GM06990 (cell line): ENCODE results near the gene FOCAD.

Experiments used
- DNase-seq: peaks from one replicate; pipeline ENCODE4 v3.0.0-alpha.2; 2011; ENCODE audit not compliant: insufficient read length; ENCODE audit errors: extremely low read depth
- H3K27me3 ChIP-seq: replicated peaks from 2 replicates; pipeline ENCODE4 v1.6.0; 2011; ENCODE audit warnings: low read length; ENCODE audit not compliant: control insufficient read depth, insufficient read depth
- H3K36me3 ChIP-seq: 2 replicates; pipeline ENCODE4 v1.5.1; 2011; ENCODE audit warnings: low read length; ENCODE audit not compliant: control insufficient read depth, insufficient read depth
- H3K4me3 ChIP-seq: replicated peaks from 2 replicates; pipeline ENCODE4 v1.5.1; 2011; ENCODE audit warnings: low read depth, mild to moderate bottlenecking, control low read depth, low read length
- CTCF ChIP-seq: IDR thresholded peaks from 2 replicates; pipeline ENCODE4 v1.5.1; 2011; ENCODE audit warnings: low read length, control low read depth, mild to moderate bottlenecking, inconsistent platforms; ENCODE audit not compliant: insufficient read depth, poor library complexity, severe bottlenecking

The FOCAD gene

GRCh38 chr9:20713172-20713571 is 29.1 kb downstream of the FOCAD start:
- no peaks in the 10 kb centered on the region; the same call in 1 of the 2 replicates for H3K36me3 ChIP-seq
- no peak for TF ChIP-seq CTCF
- no peak overlapping the region for H3K4me3 ChIP-seq
- no peak for DNase-seq
- H3K27me3 ChIP-seq = no peaks in the 10 kb centered on the region

- TF ChIP-seq CTCF = no peak
- no peaks in the 10 kb centered on the region for H3K27me3 ChIP-seq
- no peak overlapping the region for H3K4me3 ChIP-seq
- no peak for DNase-seq
- no peaks in the 10 kb centered on the region; the same call in 1 of the 2 replicates for H3K36me3 ChIP-seq
These were observed 30.7 kb downstream of the FOCAD start for GRCh38 chr9:20714442-20715415.

GRCh38 chr9:20722221-20722620 is 38.2 kb downstream of the FOCAD start:
- no peaks in the 10 kb centered on the region for H3K27me3 ChIP-seq
- no peak overlapping the region for H3K4me3 ChIP-seq
- DNase-seq = no peak
- H3K36me3 ChIP-seq = peaks cover 4% of the 10 kb centered on the region
- TF ChIP-seq CTCF = no peak

GRCh38 chr9:20725675-20726074 is 41.6 kb downstream of the FOCAD start:
- Histone ChIP-seq H3K4me3 (no peak overlapping the region), H3K36me3 (peaks cover 4% of the 10 kb centered on the region), H3K27me3 (no peaks in the 10 kb centered on the region)
- DNase-seq = no peak
- TF ChIP-seq CTCF = no peak

GRCh38 chr9:20726144-20726543 is 42.1 kb downstream of the FOCAD start:
- TF ChIP-seq CTCF = no peak
- Histone ChIP-seq H3K27me3 (no peaks in the 10 kb centered on the region), H3K4me3 (no peak overlapping the region), H3K36me3 (peaks cover 4% of the 10 kb centered on the region)
- DNase-seq = no peak
